Left forelimb (tissue), 1 donor: ENCODE data around the gene RAB40C.

Experiments used
- DNase-seq: peaks from one replicate; pipeline ENCODE4 v3.0.0-alpha.2; 2018; ENCODE audit warnings: low spot score

RAB40C gene, protein sequence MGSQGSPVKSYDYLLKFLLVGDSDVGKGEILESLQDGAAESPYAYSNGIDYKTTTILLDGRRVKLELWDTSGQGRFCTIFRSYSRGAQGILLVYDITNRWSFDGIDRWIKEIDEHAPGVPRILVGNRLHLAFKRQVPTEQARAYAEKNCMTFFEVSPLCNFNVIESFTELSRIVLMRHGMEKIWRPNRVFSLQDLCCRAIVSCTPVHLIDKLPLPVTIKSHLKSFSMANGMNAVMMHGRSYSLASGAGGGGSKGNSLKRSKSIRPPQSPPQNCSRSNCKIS

DNA sequence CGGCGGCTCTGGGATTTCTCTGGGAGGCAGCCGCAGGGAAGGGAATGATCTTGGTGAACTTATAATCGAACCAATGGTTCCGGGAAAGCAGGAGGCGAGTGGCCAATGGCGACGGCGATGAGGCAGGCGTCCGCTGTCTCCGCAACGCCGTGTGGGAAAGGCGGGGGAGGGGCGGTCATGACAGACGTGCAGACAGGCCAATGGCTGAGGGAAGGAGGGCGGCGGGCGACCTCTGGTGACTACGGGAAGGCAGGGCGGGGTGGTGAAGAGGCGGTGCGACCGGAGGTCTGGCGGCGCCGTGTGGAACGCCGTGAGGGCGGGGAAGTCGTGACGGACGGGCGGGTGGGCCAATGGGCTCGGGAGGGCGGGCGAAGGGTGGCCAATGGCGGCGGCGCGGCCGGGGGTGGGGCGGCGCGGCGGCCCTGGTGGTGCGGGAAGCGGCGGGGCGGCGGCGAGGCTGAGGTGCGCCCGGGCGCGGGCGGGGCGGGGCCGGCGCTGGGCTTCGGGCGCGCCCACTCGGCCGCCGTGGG, at the start of gene RAB40C:
RAB40C (plus strand) TSS at position 409 of the 530 bp plus-strand sequence. CDS start 226 bp downstream, outside the sequence.
- DNase-seq, result peak; percentile 100

DNA sequence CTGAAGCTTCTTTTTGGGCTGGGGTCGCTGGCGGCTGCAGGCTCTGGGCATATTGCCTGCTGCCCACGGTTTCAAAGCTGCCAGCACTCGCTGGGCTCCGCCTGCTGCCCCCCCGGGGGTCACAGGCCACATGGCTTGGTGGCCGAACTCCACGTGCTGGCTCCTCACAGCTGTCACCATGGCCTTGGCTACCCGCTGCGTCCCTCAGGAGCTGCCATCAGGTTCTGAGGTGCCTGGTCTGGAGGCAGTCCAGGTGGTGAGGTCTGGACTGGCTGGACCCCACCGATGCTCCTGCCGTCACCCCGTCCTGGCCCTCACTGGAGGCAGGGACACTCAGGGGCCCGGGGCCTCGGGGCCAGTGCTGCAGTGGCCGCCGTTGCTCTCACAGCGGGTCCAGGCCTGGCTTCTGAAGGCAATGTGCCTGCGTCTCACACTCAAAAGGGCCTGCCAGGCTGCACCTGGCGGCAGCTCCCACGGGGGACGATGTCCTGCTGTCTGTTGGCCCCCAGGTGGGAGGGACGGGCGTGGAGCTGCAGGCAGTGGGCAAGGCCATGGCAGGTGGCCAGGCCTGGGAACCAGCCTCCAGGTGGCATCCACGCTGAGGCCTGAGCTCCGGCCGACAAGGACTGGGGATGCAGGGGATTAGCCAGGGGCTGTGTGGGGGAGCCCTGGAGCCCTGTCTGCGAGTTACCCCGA, 49.1 kb upstream of the RAB40C start:
- no peak for DNase-seq

DNA sequence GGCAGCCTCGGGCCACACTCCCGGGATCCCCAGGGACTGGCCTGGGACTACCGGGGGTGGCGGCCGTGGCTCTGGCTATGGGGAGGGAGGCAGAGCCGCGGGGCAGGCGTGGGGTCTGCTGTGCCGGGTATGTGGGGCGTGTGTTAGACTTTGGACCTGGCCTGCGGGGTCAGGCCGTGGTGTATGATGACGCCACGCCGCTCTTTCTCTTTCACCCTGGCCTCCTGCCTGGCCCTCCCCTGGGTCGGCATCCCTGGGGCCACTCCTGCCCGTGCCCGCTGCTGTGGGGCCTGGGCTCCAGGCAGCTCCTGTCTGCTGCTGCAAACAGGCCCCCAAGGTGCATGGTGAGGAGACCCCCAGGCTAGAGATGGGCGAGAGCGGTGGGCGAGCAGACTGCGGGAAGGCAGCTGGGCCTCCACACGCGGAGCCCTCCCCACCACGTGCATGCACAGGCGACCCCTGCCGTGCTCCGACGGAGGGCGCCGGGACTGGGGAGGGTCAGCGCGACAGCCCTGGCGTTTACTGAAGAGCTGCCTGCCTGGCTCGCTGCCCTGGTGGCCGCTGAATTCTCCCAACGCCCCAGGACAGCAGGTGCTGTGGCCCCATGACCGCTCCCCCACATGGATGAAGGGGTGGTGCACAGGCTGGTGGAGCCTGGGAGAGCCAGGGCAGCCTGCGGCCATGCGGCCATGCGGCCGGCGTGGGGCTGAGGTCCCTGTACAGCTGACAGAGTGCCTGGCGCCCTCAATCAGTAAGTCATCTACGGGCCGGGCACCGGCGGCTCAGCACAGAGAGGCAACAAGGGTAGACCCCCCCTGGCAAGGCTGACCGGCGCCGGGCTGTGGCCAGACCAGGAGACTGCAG, 46.3 kb upstream of the RAB40C start:
- no peak for DNase-seq

DNA sequence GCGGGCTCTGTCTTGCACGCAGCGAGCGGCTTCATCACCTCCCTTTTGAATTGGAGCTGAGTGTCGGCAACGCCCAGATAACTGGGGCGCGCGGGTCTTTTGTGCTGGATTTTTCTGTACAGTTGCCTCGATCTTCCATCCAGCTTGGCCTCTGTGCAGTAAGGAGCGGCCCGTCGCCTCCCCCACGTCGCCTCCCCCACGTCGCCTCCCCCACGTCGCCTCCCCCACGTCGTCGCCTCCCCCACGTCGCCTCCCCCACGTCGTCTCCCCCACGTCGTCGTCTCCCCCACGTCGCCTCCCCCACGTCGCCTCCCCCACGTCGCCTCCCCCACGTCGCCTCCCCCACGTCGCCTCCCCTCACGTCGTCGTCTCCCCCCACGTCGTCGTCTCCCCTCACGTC, 45.3 kb upstream of the RAB40C start:
- DNase-seq, result no peak

DNA sequence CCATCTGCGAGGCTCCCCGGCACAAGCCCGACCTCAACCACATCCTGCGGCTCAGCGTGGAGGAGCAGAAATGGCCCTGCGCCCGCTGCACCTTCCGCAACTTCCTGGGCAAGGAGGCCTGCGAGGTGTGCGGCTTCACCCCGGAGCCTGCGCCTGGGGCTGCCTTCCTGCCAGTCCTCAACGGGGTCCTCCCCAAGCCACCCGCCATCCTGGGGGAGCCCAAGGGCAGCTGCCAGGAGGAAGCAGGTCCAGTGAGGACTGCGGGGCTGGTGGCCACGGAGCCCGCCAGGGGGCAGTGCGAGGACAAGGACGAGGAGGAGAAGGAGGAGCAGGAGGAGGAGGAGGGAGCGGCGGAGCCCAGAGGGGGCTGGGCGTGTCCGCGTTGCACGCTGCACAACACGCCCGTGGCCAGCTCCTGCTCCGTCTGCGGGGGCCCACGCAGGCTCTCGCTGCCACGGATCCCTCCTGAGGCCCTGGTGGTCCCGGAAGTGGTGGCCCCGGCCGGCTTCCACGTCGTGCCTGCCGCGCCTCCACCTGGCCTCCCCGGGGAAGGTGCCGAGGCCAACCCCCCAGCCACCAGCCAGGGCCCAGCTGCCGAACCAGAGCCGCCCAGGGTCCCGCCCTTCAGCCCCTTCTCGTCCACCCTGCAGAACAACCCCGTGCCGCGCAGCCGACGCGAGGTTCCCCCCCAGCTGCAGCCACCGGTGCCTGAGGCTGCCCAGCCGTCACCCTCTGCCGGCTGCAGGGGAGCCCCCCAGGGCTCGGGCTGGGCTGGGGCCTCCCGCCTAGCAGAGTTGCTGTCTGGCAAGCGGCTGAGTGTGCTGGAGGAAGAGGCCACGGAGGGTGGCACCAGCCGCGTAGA, 42.7 kb upstream of the RAB40C start:
- no peak for DNase-seq

DNA sequence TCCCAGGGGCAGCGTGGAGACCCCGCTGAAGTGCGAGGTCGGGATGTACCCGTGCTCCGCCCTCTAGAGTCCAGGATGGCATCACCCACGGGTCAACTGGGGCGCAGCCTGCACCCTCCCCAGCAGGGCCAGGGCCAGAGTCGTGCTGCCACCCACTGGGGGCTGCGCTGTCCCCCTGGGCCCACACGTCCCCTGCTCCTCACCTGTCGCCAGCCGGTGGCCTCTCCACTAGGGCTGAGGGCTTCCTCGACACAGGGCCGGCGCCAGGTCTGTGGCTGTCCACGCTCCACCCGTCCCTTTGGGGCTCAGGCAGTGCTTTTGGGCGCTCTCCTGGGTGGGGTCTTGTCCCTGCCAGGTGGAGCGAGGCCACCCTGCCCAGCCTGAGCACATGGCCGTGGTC, 41.3 kb upstream of the RAB40C start:
- no peak for DNase-seq

DNA sequence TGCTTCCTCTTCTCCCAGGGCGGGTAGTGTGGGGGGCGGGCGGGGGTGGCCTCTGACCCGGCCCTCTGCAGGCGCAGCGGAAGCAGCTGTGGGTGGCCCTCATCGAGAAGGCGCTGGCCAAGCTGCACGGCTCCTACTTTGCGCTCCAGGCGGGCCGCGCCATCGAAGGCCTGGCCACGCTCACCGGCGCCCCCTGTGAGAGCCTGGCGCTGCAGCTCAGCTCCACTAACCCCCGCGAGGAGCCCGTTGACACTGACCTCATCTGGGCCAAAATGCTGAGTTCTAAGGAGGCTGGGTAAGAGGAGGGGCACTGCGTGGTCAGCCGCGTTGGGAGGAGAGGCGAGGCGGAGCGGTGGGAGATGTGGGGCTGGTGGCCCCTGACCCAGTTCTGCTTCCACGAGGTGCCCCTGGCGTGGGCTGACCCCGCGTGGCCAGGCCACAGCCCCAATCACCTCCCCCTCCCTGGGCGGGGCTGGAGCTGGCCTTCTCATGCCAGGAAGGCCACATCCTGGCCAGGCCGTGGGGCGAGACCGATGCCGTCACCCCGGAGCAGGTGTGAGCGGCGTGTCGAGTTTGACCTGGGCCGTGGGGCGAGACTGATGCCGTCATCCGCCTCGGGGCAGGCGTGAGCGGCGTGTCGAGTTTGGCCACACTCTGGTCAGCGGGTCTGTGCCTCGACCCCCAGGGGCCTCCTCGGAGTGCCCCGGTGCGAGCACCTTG, 40.2 kb upstream of the RAB40C start:
- no peak for DNase-seq

DNA sequence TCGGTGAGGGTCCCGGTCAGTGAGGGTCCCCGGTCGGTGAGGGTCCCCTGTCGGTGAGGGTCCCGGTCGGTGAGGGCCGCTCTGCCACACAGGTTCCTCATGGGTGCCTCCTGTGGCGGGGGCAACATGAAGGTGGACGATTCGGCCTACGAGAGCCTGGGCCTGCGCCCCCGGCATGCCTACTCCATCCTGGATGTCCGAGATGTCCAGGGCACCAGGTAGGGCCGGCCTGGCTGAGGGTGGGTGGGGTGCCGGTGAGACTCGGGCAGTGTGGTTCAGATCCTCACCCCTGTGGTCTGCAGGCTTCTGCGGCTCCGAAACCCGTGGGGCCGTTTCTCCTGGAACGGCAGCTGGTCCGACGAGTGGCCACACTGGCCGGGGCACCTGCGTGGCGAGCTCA, 38.7 kb upstream of the RAB40C start:
- DNase-seq, result no peak

DNA sequence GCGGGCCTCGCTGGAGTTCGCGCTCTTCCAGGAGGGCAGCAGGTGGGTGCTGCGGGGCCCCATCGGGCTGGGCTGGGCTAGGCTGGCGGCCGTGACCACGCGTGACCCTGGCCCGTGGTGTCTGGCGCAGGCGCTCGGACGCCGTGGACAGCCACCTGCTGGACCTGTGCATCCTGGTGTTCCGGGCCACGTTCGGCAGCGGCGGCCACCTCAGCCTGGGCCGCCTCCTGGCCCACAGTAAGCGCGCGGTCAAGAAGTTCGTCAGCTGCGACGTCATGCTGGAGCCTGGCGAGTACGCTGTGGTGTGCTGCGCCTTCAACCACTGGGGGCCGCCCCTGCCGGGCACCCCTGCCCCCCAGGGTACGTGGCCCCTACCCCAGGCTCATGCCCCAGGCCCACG, 37.7 kb upstream of the RAB40C start:
- DNase-seq, result no peak

DNA sequence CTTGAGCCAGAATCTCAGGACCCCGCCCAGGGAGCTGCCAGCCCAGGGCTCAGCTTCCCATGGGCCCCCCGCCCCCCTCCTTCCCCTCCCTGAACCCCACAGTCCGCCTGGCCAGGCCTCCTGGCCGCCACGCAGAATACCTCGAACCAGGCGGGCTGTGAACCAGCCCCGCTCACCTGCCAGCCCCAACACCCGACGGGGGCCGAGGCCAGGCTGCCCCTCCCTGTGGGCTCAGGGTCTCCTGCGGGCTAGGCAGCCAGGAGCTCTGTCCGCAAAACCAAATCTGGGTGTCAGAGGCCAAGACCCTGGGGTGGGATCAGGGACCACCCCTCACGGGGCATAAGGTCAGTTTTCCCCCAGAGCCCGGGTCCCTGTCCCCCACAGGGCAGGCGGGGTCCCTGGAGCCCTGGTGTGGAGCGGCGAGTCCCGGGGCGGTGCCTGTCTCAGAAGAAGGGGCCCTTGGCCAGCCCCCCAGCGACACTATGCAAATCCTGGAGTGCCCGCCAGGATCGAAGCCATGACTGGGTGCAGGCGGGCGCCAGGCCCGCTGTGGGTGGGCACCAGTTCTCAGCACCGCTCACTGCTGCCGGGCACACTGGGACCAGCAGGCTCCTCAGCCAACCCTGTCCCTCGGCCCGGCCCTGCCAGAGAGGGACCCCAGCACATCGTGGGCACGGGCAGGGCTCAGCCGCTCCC, 36.1 kb upstream of the RAB40C start:
- no peak for DNase-seq

DNA sequence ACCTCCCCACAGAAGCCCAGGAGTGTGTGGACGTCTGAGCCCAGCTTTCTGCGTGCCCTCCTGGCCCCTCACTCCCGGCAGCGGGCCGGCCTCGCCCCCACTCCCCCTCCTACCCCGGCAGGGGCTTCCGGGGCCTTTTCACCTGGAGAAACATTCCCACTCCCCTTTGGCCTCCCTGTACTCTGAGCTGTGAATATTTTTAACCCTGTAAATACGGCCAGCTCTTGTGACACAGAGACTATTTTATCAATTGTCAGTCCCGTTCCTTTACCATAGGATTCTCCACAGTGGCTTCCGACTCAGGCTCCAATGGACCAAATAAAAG, 35.6 kb upstream of the RAB40C start:
- DNase-seq, result no peak

DNA sequence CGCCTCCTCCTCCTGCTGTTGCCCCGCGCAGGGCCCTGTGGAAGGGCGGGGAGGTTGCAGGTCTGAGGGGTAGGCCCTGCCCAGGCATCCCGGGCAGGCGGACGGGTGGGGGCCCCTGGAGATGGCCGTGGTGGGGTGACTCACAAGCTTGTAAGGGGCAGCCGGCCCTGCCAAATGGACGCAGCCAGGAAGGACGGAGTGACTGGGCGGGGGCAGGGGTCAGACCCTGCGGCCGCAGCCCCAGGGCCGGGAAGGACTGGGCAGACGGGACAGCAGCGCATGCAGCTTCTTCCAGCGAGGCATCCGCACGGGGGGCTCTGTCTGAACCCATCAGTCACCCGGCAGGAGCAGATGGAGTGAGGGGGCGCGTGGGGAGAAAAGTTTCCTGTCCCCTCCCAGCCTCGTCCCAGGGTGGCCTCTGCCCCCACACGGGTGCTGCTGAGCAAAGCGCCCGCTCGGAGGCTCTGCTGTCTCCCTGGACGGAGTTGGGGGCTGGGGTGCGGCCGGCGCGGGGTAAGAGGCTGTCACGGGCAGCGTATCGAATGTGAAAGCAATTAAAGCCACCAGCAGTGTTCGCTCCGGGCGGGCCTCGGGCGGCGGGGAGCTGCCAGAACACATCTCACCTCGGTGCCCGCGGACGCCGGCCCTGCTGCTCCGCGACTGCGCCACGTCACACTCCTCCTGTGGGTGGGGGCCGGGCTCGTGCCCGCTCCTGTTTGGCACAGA, 35.1 kb upstream of the RAB40C start:
- DNase-seq, result no peak

DNA sequence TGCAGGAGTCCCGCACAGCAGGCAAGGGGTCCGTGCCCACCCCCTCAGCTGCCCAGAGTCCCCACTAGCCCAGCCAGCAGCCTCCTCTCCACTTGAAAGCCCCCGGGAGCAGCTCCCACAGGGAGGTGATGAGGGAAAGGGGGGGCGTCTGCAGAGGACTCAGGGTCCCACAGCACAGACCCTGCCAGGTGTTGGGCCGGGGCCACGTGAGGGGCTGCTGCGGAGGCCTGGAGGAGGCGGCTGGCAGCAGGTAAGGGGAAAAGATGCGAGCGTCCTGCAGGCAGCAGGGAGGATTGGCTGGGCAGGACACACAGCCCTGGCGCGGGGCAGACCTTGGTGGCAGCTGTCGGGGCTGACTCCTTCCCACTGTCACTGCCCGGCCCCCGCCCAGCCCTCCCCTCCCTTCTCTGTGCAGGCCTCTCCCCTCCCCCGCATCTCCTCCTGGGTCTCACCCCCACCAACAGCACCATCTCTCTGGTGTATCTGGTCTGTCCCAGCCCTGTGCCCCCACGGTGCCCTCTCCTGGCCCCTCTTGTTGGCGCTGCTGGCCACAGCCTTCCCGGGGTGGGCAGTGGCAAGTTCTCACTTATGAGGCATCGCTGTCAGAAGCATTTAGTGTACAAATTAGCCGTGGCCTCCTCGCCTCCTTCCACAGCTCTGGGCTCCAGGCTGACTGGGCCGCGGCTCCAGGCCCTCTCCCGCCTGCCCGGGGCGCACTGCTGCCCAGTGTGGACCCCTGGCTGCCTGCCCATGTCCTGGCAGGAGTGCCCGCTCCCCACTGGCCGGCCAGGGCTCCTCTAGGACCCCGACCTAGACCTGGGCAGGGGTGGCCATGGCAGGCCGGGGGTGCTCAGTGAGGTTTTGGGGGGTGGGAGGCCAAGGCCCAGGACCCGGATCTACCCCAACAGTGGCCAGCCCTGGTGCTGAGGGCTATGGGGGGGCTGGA, 34.1 kb upstream of the RAB40C start:
- no peak for DNase-seq

DNA sequence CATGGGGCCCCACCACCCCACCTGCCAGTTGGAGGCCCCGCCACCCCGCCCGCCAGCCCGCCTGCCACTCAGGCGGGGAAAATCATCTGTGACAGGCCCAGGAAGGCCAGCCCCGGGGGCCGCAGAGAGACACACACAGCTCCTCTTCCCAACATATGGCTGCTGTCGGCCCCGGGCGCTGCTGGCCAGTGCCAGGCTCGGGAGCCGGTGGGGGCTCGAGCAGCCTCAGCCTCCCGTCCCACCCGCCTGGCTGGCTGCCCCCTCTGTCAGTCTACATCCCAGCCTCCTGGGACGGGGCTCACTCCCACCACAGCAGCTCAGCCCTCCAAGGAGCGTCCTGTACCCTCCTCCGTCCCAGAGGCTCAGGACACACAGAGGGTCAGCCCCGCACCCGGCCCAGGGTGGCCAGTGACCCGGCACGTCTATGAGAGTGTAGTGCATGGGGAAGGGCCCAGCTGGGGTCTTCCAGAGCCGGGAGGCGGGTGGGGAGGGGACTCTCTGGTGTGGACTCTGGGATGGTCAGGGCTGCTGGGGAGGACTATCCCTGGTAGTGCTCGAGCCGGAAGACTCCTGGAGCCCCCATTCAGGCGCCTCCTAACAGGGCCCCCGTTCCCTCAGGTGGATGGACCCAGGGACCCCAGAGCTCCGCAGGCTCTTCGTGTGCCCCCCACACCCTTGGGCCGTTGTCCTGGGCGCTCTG, 33.2 kb upstream of the RAB40C start:
- no peak for DNase-seq

DNA sequence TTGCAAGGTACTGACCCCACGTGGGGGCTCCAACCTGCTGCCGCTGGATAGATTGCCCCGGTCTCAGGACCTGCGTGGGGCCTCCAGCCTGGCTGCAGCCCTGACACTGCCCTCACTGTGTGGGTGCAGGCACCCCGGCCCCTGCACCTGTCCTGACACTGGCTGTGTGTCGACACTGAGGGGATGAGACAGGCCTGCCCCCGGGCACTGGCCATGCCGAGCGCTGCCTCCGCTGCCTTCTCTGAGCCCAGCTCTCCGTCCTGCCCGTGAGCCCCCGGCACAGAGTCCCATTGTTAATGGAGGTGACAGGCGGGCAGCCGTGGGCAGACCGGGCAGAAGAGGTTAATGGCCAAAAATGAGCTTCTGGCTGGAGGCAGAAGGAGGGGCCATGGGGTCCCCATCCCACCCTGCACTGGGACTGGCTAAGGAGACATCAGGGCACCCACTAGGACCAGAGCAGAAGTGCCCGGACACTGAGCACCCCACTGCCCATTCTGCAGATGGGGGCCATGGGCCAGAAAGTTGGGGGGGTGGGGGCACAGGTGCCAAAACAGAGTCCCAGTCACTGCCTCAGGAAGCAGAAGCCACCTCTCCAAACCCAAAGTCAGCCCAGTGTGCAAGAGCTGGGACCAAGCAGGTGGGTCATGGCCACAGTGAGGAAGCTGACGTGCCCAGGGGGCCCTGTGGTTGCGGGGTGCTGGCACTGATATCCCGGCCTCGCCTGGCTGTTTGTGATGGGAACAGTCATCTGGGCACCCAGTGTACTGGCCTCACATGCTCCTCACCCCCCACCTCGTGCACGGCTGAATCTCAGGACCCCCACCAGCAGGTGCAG, 32.2 kb upstream of the RAB40C start:
- DNase-seq, result no peak

DNA sequence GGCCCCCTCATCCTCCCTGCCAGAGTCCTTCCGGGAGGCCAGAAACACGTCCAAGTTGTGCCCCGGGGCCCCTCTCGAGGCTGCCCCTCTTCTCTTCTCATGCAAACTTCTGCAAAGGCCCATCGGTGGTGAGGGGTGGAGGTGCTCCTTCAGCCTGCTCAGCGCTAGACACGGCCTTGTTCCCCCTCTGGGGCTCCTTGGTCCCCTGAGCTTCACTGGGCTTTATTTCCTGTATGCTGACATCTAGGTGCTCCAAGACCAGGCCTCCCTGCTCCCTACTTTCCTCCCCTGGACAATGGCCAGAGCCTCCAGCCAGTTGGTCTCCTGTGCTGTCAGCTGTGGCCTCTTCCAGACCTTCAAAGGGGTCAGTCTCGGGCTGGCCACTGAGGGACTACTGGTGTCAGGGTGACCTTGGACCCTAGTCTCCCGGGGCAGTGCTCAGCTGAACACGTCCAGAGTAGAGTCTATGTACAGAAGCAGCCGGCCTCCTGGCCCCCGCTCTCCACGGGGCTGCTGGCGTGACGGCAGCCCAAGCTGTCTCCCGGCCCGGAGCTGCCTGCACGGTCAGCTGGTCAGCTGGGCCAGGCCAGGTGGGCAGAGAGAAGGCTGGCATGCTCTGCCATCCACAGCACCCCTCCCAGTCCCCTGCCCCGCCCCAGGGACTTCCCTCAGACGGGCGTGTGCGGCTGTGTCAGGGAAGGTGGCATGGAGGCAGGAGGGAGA, 31.4 kb upstream of the RAB40C start:
- DNase-seq, result no peak

DNA sequence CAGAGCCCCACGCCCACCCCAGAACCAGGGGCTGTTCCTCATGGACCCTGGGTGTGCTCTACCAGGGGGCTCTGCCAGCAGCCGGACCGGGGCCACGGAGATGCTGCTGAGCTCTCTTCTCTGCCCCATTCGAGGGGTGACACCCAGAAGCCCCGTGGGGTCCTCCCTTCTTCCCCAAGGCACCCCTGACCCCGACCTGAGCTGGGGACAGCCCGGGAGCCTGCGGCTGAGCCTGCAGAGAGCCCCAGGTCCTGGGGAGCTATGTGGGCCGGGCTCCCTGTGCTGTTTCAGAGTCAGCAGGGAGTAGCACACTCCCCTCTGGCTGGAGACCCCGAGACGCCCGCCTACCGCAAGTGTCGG, 30.9 kb upstream of the RAB40C start:
- no peak for DNase-seq
